Left ventricle myocardium inferior (tissue), 1 donor: ENCODE data around the gene COLGALT1. TPM values are rescaled to one million over a fixed set of nuclear protein-coding genes. Genes with fewer than 3 reads are reported as not detected.

Source experiments
- DNase-seq: peaks from one replicate; pipeline ENCODE4 v3.0.0-alpha.2; 2020
- H3K27ac ChIP-seq: fragments of 200-600 bp; replicated peaks from 2 replicates; pipeline ENCODE4 v1.8.0; 2021
- H3K27me3 ChIP-seq: fragments of 200-600 bp; 2 replicates; pipeline ENCODE4 v1.8.0; 2021; ENCODE audit warnings: low read depth
- H3K36me3 ChIP-seq: fragments of 200-600 bp; 2 replicates; pipeline ENCODE4 v1.8.0; 2021
- H3K4me1 ChIP-seq: fragments of 200-600 bp; 2 replicates; pipeline ENCODE4 v1.8.0; 2021
- H3K4me3 ChIP-seq: fragments of 200-600 bp; 2 replicates; pipeline ENCODE4 v1.8.0; 2021; ENCODE audit warnings: mild to moderate bottlenecking, moderate library complexity
- H3K9me3 ChIP-seq: fragments of 200-600 bp; replicated peaks from 2 replicates; pipeline ENCODE4 v1.8.0; 2021
- CTCF ChIP-seq: fragments of 200-600 bp; IDR thresholded peaks from 2 replicates; pipeline ENCODE4 v1.8.0; 2021; ENCODE audit warnings: antibody characterized with exemption, mild to moderate bottlenecking, borderline replicate concordance
- intact Hi-C: fragments of 100-400 bp; cut with micrococcal nuclease; formaldehyde crosslinking; loops from one replicate; pipeline ENCODE4 v1.11.0; 2022
- total RNA-seq: library from RNA; stranded (reverse); fragmentation: NEBNext Ultra II Directional; extraction: Animal tissue kit (Norgen Biotek cat#: 25700); gene quantifications from one replicate; pipeline ENCODE4 v1.2.1, GENCODE V29; 2021
- donor health status: DM: no; HTN: yes; CAD: no; lungs with severe emphysema.

The COLGALT1 gene
- total RNA-seq, 1 donor from 2014 or later = 31.2 TPM

GRCh38 chr19:17616686-17616960, 61.2 kb downstream of the COLGALT1 start:
- intact Hi-C loops = no loop called here
- no peak overlapping the region for H3K27ac ChIP-seq
- H3K4me1 ChIP-seq = peaks cover 4% of the 10 kb centered on the region
- H3K27me3 ChIP-seq = peaks cover 47% of the 10 kb centered on the region
- TF ChIP-seq CTCF = no peak
- H3K36me3 ChIP-seq = no peaks in the 10 kb centered on the region
- no peak for DNase-seq
- peak overlapping the region; percentile 29 for H3K4me3 ChIP-seq
- peaks cover 8% of the 10 kb centered on the region for H3K9me3 ChIP-seq

- Histone ChIP-seq H3K4me1 (peaks cover 4% of the 10 kb centered on the region), H3K27me3 (peaks cover 47% of the 10 kb centered on the region), H3K4me3 (peak overlapping the region; percentile 29), H3K36me3 (no peaks in the 10 kb centered on the region), H3K9me3 (peaks cover 14% of the 10 kb centered on the region), H3K27ac (no peak overlapping the region)
- no peak for TF ChIP-seq CTCF
- DNase-seq = no peak
- intact Hi-C loops = no loop called here
These were observed 61.7 kb downstream of the COLGALT1 start for GRCh38 chr19:17616961-17617806.

GRCh38 chr19:17617807-17618192, 62.4 kb downstream of the COLGALT1 start:
- Histone ChIP-seq H3K4me1 (peaks cover 4% of the 10 kb centered on the region), H3K27ac (no peak overlapping the region)
- intact Hi-C loops = no loop called here

GRCh38 chr19:17618281-17618903, 62.9 kb downstream of the COLGALT1 start:
- Histone ChIP-seq H3K27me3 (peaks cover 47% of the 10 kb centered on the region), H3K4me1 (peaks cover 4% of the 10 kb centered on the region), H3K9me3 (peaks cover 20% of the 10 kb centered on the region), H3K4me3 (no peak overlapping the region), H3K27ac (no peak overlapping the region), H3K36me3 (no peaks in the 10 kb centered on the region)
- no peak for TF ChIP-seq CTCF
- DNase-seq = no peak
- intact Hi-C loops = no loop called here

More at GRCh38 chr19:17617807-17618192, 62.4 kb downstream of the COLGALT1 start:
- DNase-seq = no peak
- H3K27me3 ChIP-seq = peaks cover 47% of the 10 kb centered on the region
- peaks cover 20% of the 10 kb centered on the region for H3K9me3 ChIP-seq
- no peaks in the 10 kb centered on the region for H3K36me3 ChIP-seq
- H3K4me3 ChIP-seq = no peak overlapping the region
- no peak for TF ChIP-seq CTCF

- Histone ChIP-seq H3K4me3 (no peak overlapping the region), H3K9me3 (peaks cover 20% of the 10 kb centered on the region), H3K27me3 (peaks cover 44% of the 10 kb centered on the region), H3K4me1 (peaks cover 4% of the 10 kb centered on the region), H3K27ac (no peak overlapping the region), H3K36me3 (no peaks in the 10 kb centered on the region)
- intact Hi-C loops = no loop called here
- no peak for DNase-seq
- TF ChIP-seq CTCF = no peak
These were observed 63.5 kb downstream of the COLGALT1 start for GRCh38 chr19:17618936-17619335.
